IMR-90 (cell line): ENCODE measurements around the gene ZDHHC18. TPM values are rescaled to one million over a fixed set of nuclear protein-coding genes. Genes with fewer than 3 reads are reported as not detected.

Experiments
- ATAC-seq: fragments of 200-7000 bp; cut with Tn5 transposase; 2 replicates; pipeline ENCODE4 v1.9.1; 2020; ENCODE audit warnings: low read depth, mild to moderate bottlenecking, moderate library complexity
- BruUV-seq: library from RNA; stranded (reverse); fragments of 400-500 nt; replicated peaks from 2 replicates; lab custom pipeline; 2021; lab: Mats Ljungman, UMichigan
- CTCF ChIA-PET: fragments of 300-600 bp; formaldehyde crosslinking; extraction: SDS; loops from one replicate; lab custom pipeline; 2021; ENCODE audit warnings: antibody characterized with exemption; lab: Yijun Ruan, JAX
- POLR2A ChIA-PET: fragments of 300-600 bp; sonication (Branson Sonifier 250); formaldehyde crosslinking; loops from one replicate; lab custom pipeline; 2022; ENCODE audit warnings: antibody characterized with exemption; ENCODE audit not compliant: unreplicated experiment; lab: Charles Lee
- DNase-seq: peaks from one replicate; pipeline ENCODE4 v3.0.0; 2013
- H2AFZ ChIP-seq: replicated peaks from 2 replicates; pipeline ENCODE3; 2013; ENCODE audit warnings: low read length, mild to moderate bottlenecking; ENCODE audit not compliant: poor library complexity
- H2AK5ac ChIP-seq: 2 replicates; pipeline ENCODE4 v1.6.1; 2013; ENCODE audit warnings: low read depth, low read length, inconsistent platforms
- H2AK9ac ChIP-seq: replicated peaks from 2 replicates; pipeline ENCODE3; 2013; ENCODE audit warnings: mild to moderate bottlenecking, low read depth, low read length, moderate library complexity; ENCODE audit not compliant: poor library complexity
- H2BK120ac ChIP-seq: 2 replicates; pipeline ENCODE4 v1.6.1; 2013; ENCODE audit warnings: low read depth, low read length, inconsistent platforms
- H2BK15ac ChIP-seq: 3 replicates; pipeline ENCODE4 v1.6.1; 2013; ENCODE audit warnings: low read depth, low read length, inconsistent platforms
- H2BK20ac ChIP-seq: 2 replicates; pipeline ENCODE4 v1.6.1; 2013; ENCODE audit warnings: low read depth, mild to moderate bottlenecking, inconsistent platforms, low read length, moderate library complexity
- H2BK5ac ChIP-seq: 2 replicates; pipeline ENCODE4 v1.6.1; 2013; ENCODE audit warnings: mild to moderate bottlenecking, low read depth, low read length, inconsistent platforms; ENCODE audit not compliant: poor library complexity, severe bottlenecking
- H3K14ac ChIP-seq: replicated peaks from 2 replicates; pipeline ENCODE4 v1.6.1; 2013; ENCODE audit warnings: low read depth, low read length, inconsistent platforms
- H3K18ac ChIP-seq: 2 replicates; pipeline ENCODE4 v1.6.1; 2013; ENCODE audit warnings: low read depth, low read length, control low read depth
- H3K23ac ChIP-seq: 2 replicates; pipeline ENCODE4 v1.6.1; 2013; ENCODE audit warnings: low read depth, low read length, inconsistent platforms
- H3K27ac ChIP-seq: 2 replicates; pipeline ENCODE4 v1.5.1; 2013; ENCODE audit warnings: mild to moderate bottlenecking, control low read depth, low read length; ENCODE audit not compliant: insufficient read depth
- H3K27me3 ChIP-seq: 2 replicates; pipeline ENCODE4 v1.6.1; 2013; ENCODE audit warnings: low read length; ENCODE audit not compliant: control insufficient read depth, insufficient read depth
- H3K36me3 ChIP-seq: 2 replicates; pipeline ENCODE4 v1.6.1; 2013; ENCODE audit warnings: low read length, mixed read lengths; ENCODE audit not compliant: control insufficient read depth, insufficient read depth
- H3K4ac ChIP-seq: 2 replicates; pipeline ENCODE4 v1.6.1; 2013; ENCODE audit warnings: low read depth, low read length, inconsistent platforms
- H3K4me1 ChIP-seq: 2 replicates; pipeline ENCODE4 v1.6.1; 2013; ENCODE audit warnings: low read length, mixed read lengths; ENCODE audit not compliant: control insufficient read depth, insufficient read depth
- H3K4me2 ChIP-seq: 2 replicates; pipeline ENCODE4 v1.6.1; 2013; ENCODE audit warnings: low read depth, mild to moderate bottlenecking, control low read depth, low read length, moderate library complexity
- H3K4me3 ChIP-seq: 2 replicates; pipeline ENCODE4 v1.5.1; 2013; ENCODE audit warnings: low read depth, mild to moderate bottlenecking, control low read depth, low read length, moderate library complexity; ENCODE audit not compliant: insufficient read depth
- H3K56ac ChIP-seq: 2 replicates; pipeline ENCODE4 v1.6.1; 2013; ENCODE audit warnings: low read length, inconsistent platforms; ENCODE audit not compliant: insufficient read depth; ENCODE audit errors: extremely low read depth
- H3K79me1 ChIP-seq, 2 experiments: 2 replicates each; pipeline ENCODE4 v1.6.1; 2013; ENCODE audit warnings: low read length in 2 of 2, inconsistent platforms in 1 of 2, low read depth in 1 of 2
- H3K9ac ChIP-seq: 2 replicates; pipeline ENCODE4 v1.6.1; 2013; ENCODE audit warnings: low read depth, low read length, control low read depth
- H3K9me1 ChIP-seq: 2 replicates; pipeline ENCODE4 v1.6.1; 2013; ENCODE audit warnings: low read length, inconsistent platforms; ENCODE audit not compliant: insufficient read depth
- H3K9me3 ChIP-seq: 2 replicates; pipeline ENCODE4 v1.6.1; 2013; ENCODE audit warnings: low read length; ENCODE audit not compliant: control insufficient read depth, insufficient read depth
- H4K20me1 ChIP-seq: 2 replicates; pipeline ENCODE4 v1.6.1; 2013; ENCODE audit warnings: low read length, inconsistent platforms; ENCODE audit not compliant: insufficient read depth
- H4K5ac ChIP-seq: 2 replicates; pipeline ENCODE4 v1.6.1; 2013; ENCODE audit warnings: mild to moderate bottlenecking, low read depth, low read length, control low read depth
- H4K8ac ChIP-seq, 2 experiments: 2 replicates each; pipeline ENCODE4 v1.6.1; 2013; ENCODE audit warnings: low read depth in 2 of 2, low read length in 2 of 2, control low read depth in 1 of 2, inconsistent platforms in 1 of 2
- H4K91ac ChIP-seq: 2 replicates; pipeline ENCODE4 v1.6.1; 2013; ENCODE audit warnings: low read depth, low read length, inconsistent platforms; ENCODE audit not compliant: insufficient read depth
- BHLHE40 ChIP-seq: fragments of 150-350 bp; IDR thresholded peaks from 2 replicates; pipeline ENCODE4 v1.6.1; 2016; ENCODE audit warnings: mild to moderate bottlenecking, low read depth, low read length
- CEBPB ChIP-seq: IDR thresholded peaks from 2 replicates; pipeline ENCODE4 v1.6.1; 2012; ENCODE audit warnings: low read depth, low read length, improper control_type of control experiment
- CHD1 ChIP-seq: IDR thresholded peaks from 2 replicates; pipeline ENCODE4 v1.6.1; 2012; ENCODE audit warnings: low read depth, low read length, improper control_type of control experiment
- FOS ChIP-seq: fragments of 150-350 bp; IDR thresholded peaks from 2 replicates; pipeline ENCODE4 v1.6.1; 2016; ENCODE audit warnings: low read depth, low read length
- MAFK ChIP-seq: IDR thresholded peaks from 2 replicates; pipeline ENCODE4 v1.6.1; 2012; ENCODE audit warnings: low read depth, low read length, improper control_type of control experiment
- MAZ ChIP-seq: IDR thresholded peaks from 2 replicates; pipeline ENCODE4 v1.6.1; 2012; ENCODE audit warnings: low read depth, mild to moderate bottlenecking, low read length, improper control_type of control experiment, moderate library complexity, borderline replicate concordance
- MXI1 ChIP-seq: IDR thresholded peaks from 2 replicates; pipeline ENCODE4 v1.6.1; 2012; ENCODE audit warnings: low read depth, mild to moderate bottlenecking, low read length, moderate library complexity, borderline replicate concordance
- NFE2L2 ChIP-seq: fragments of 150-350 bp; IDR thresholded peaks from 2 replicates; pipeline ENCODE4 v1.6.1; 2016; ENCODE audit warnings: low read depth, mild to moderate bottlenecking, low read length
- POLR2A ChIP-seq: IDR thresholded peaks from 2 replicates; pipeline ENCODE4 v1.6.1; 2012; ENCODE audit warnings: mild to moderate bottlenecking, low read depth, low read length
- RAD21 ChIP-seq: IDR thresholded peaks from 2 replicates; pipeline ENCODE4 v1.6.1; 2012; ENCODE audit warnings: low read length, improper control_type of control experiment
- RCOR1 ChIP-seq: IDR thresholded peaks from 2 replicates; pipeline ENCODE4 v1.6.1; 2012; ENCODE audit warnings: mild to moderate bottlenecking, low read length, improper control_type of control experiment; ENCODE audit not compliant: insufficient replicate concordance
- RFX5 ChIP-seq: IDR thresholded peaks from 2 replicates; pipeline ENCODE4 v1.8.0; 2012; ENCODE audit warnings: low read depth, mild to moderate bottlenecking, low read length, moderate library complexity
- SMC3 ChIP-seq: fragments of 150-350 bp; IDR thresholded peaks from 2 replicates; pipeline ENCODE4 v1.6.1; 2016; ENCODE audit warnings: low read depth, mild to moderate bottlenecking, antibody characterized with exemption, low read length, moderate library complexity
- USF2 ChIP-seq: fragments of 150-350 bp; IDR thresholded peaks from 2 replicates; pipeline ENCODE4 v1.6.1; 2017; ENCODE audit warnings: mild to moderate bottlenecking, antibody characterized with exemption, low read length, low read depth
- WGBS, 2 experiments: methylation state at CpG; one replicate each; pipeline versions ENCODE4 v1.1.5 to v1.1.7; 2013; ENCODE audit warnings: missing lambda C conversion rate in 2 of 2; ENCODE audit not compliant: insufficient read length in 1 of 2; ENCODE audit errors: extremely low coverage in 2 of 2; 5-methylcytosine and 5-hydroxymethylcytosine counted together
- dilution Hi-C: fragments of 300-500 bp; cut with HindIII; formaldehyde crosslinking; loops from one replicate; pipeline ENCODE4 v1.14.3; 2018; ENCODE audit warnings: low sequenced_read_pairs; ENCODE audit not compliant: unreplicated experiment
- in situ Hi-C: fragments of 300-500 bp; cut with MboI; formaldehyde crosslinking; loops from 3 replicates; pipeline ENCODE4 v1.14.3; 2019; ENCODE audit warnings: low sequenced_read_pairs, inconsistent platforms, mixed read lengths
- intact Hi-C: fragments of 100-400 bp; cut with micrococcal nuclease; formaldehyde crosslinking; loops from 2 replicates; pipeline ENCODE4 v1.10.0; 2022
- polyA plus RNA-seq, 3 experiments: library from polyadenylated mRNA; depleted of rRNA; stranded (reverse); fragments of >200 nt; gene quantifications; 2 replicates each; pipeline ENCODE4 v1.2.3, GENCODE V29; 2012; ENCODE audit warnings: low replicate concordance in 1 of 3
- total RNA-seq: library from RNA; depleted of rRNA; stranded (reverse); fragments of >200 nt; gene quantifications from 2 replicates; pipeline ENCODE4 v1.2.3, GENCODE V29; 2012
- TF ChIP-seq, protein P1 (sequence below): fragments of 150-350 bp; IDR thresholded peaks from 2 replicates; pipeline ENCODE4 v1.6.1; 2016; ENCODE audit warnings: low read depth, mild to moderate bottlenecking, low read length, moderate library complexity, borderline replicate concordance
- TF ChIP-seq, protein P2 (sequence below): conservative IDR thresholded peaks from 2 replicates; pipeline ENCODE4 v1.5.1; 2012; ENCODE audit warnings: mild to moderate bottlenecking, low read depth, low read length, improper control_type of control experiment

ZDHHC18 gene
- total and polyA plus RNA-seq, 2 of the 4 experiments (the other 2 are of a cell fraction): 12.5 to 37.0 TPM

DNA sequence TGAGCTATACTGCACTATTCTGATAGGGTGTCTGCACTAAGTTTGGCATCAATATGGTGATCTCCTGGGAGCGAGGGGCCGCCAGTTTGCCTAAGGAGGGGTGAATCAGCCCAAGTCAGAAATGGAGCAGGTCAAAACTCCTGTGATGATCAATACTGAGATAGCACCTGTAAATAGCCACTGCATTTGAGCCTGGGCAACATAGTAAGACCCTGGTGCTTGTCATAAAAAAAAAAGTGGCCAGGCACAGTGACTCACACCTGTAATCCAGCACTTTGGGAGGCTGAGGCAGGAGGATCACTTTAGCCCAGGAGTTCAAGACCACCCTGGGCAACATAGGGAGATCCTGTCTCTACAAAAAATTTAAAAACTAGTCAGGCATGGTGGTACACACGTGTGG, 11.6 kb upstream of the ZDHHC18 start:
- Histone ChIP-seq H3K79me1 (no peaks in the 10 kb centered on the region), H3K36me3 (no peaks in the 10 kb centered on the region), H4K20me1 (no peaks in the 10 kb centered on the region), H3K27me3 (no peaks in the 10 kb centered on the region), H2AK9ac (no peak overlapping the region), H3K18ac (no peak overlapping the region), H3K56ac (no peak overlapping the region), H2AK5ac (no peak overlapping the region), H2BK5ac (no peak overlapping the region), H4K5ac (no peak overlapping the region), H2BK20ac (no peak overlapping the region), H3K4me3 (no peak overlapping the region), H3K23ac (no peak overlapping the region), H3K9me1 (no peaks in the 10 kb centered on the region), H2AFZ (no peak overlapping the region), H3K4ac (no peak overlapping the region), H2BK15ac (no peak overlapping the region), H3K4me1 (no peaks in the 10 kb centered on the region), H3K4me2 (no peak overlapping the region), H4K8ac (no peak overlapping the region), H3K14ac (no peak overlapping the region), H4K91ac (no peak overlapping the region), H2BK120ac (no peak overlapping the region), H3K9ac (no peak overlapping the region), H3K9me3 (peaks cover 4% of the 10 kb centered on the region), H3K27ac (no peak overlapping the region)
- TF ChIP-seq MXI1: no peak
- TF ChIP-seq, protein P1, sequence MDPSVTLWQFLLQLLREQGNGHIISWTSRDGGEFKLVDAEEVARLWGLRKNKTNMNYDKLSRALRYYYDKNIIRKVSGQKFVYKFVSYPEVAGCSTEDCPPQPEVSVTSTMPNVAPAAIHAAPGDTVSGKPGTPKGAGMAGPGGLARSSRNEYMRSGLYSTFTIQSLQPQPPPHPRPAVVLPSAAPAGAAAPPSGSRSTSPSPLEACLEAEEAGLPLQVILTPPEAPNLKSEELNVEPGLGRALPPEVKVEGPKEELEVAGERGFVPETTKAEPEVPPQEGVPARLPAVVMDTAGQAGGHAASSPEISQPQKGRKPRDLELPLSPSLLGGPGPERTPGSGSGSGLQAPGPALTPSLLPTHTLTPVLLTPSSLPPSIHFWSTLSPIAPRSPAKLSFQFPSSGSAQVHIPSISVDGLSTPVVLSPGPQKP: no peak
- TF ChIP-seq FOS: no peak
- TF ChIP-seq RCOR1: no peak
- no peak for TF ChIP-seq USF2
- no peak for TF ChIP-seq RFX5
- no peak for TF ChIP-seq MAFK
- no peak for TF ChIP-seq BHLHE40
- no peak for TF ChIP-seq RAD21
- no peak for TF ChIP-seq MAZ
- no peak for TF ChIP-seq CHD1
- no peak for TF ChIP-seq CEBPB
- TF ChIP-seq POLR2A: no peak
- no peak for TF ChIP-seq SMC3
- no peak for TF ChIP-seq NFE2L2
- TF ChIP-seq, protein P2, sequence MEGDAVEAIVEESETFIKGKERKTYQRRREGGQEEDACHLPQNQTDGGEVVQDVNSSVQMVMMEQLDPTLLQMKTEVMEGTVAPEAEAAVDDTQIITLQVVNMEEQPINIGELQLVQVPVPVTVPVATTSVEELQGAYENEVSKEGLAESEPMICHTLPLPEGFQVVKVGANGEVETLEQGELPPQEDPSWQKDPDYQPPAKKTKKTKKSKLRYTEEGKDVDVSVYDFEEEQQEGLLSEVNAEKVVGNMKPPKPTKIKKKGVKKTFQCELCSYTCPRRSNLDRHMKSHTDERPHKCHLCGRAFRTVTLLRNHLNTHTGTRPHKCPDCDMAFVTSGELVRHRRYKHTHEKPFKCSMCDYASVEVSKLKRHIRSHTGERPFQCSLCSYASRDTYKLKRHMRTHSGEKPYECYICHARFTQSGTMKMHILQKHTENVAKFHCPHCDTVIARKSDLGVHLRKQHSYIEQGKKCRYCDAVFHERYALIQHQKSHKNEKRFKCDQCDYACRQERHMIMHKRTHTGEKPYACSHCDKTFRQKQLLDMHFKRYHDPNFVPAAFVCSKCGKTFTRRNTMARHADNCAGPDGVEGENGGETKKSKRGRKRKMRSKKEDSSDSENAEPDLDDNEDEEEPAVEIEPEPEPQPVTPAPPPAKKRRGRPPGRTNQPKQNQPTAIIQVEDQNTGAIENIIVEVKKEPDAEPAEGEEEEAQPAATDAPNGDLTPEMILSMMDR: no peak
- no peak for ATAC-seq
- intact Hi-C loops (no loop called here), dilution Hi-C loops (no loop called here), in situ Hi-C loops (no loop called here)
- DNase-seq: no peak
- no TSS peak for BruUV-seq
- ChIA-PET POLR2A (no interaction called here), CTCF (no interaction called here)
- WGBS, 2 experiments: 94% methylated on average over 2 of the region's 3 CpGs; no CpG with 5 or more reads in 1 of the 2 experiments
